Esophagus muscularis mucosa (tissue), 4 donors: ENCODE measurements around the gene IGSF21.

ENCODE experiments used
- EP300 ChIP-seq: sonication (generic); formaldehyde crosslinking; IDR thresholded peaks from one replicate; pipeline ENCODE4 v1.6.1; 2017; ENCODE audit warnings: antibody characterized with exemption
- POLR2A ChIP-seq: fragments of 450-650 bp; IDR thresholded peaks from one replicate; pipeline ENCODE4 v1.6.1; 2017; ENCODE audit warnings: antibody characterized with exemption, moderate library complexity, mild to moderate bottlenecking, low read depth
- POLR2AphosphoS5 ChIP-seq, 2 donors: sonication (generic); formaldehyde crosslinking; IDR thresholded peaks; one replicate each; pipeline ENCODE4 v1.6.1; 2017; ENCODE audit warnings: antibody characterized with exemption in 2 of 2
- TF ChIP-seq, protein P1 (sequence below), 3 experiments: fragments of 200-600 bp in 2 of 3; fragments of 450-650 bp in 1 of 3; sonication (generic) in 2 of 3; IDR thresholded peaks; one replicate each; pipeline ENCODE4 v1.5.1; 2017 to 2019; ENCODE audit warnings: antibody characterized with exemption in 3 of 3, mild to moderate bottlenecking in 2 of 3, moderate library complexity in 1 of 3

GRCh38 chr1:18256282-18257235 lies 149.0 kb downstream of the IGSF21 start:
- TF ChIP-seq, protein P1, sequence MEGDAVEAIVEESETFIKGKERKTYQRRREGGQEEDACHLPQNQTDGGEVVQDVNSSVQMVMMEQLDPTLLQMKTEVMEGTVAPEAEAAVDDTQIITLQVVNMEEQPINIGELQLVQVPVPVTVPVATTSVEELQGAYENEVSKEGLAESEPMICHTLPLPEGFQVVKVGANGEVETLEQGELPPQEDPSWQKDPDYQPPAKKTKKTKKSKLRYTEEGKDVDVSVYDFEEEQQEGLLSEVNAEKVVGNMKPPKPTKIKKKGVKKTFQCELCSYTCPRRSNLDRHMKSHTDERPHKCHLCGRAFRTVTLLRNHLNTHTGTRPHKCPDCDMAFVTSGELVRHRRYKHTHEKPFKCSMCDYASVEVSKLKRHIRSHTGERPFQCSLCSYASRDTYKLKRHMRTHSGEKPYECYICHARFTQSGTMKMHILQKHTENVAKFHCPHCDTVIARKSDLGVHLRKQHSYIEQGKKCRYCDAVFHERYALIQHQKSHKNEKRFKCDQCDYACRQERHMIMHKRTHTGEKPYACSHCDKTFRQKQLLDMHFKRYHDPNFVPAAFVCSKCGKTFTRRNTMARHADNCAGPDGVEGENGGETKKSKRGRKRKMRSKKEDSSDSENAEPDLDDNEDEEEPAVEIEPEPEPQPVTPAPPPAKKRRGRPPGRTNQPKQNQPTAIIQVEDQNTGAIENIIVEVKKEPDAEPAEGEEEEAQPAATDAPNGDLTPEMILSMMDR (IDR thresholded peaks at IDR 0.05): no peak
- no peak for TF ChIP-seq EP300
- no peak for TF ChIP-seq POLR2A
- no peak for TF ChIP-seq POLR2AphosphoS5 (IDR thresholded peaks at IDR 0.05)
